ENCODE measurements around the gene ZFP91.

The ZFP91 gene

DNA sequence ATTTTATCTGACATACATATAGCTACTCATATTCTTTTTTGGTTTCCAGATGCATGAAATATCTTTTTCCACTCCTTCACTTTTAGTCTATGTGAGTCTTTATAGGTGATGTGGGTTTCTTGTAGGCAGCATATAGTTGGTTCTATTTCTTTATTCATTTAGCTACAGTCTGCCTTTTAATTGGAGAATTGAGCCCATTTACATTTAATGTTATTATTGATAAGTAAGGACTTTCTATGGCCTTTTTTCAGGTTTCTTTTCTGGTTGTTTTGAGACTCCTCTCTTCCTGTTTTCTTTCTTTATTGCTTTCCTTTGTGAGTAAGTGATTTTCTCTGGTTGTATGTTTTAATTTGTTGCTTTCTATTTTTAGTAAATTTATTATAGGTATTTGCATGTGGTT is 70.8 kb downstream of the ZFP91 start:
- FAIRE-seq (no peak), DNase-seq (ENCODE audit: insufficient read length, low spot score) (no peak)
- TF ChIP-seq, protein P1, sequence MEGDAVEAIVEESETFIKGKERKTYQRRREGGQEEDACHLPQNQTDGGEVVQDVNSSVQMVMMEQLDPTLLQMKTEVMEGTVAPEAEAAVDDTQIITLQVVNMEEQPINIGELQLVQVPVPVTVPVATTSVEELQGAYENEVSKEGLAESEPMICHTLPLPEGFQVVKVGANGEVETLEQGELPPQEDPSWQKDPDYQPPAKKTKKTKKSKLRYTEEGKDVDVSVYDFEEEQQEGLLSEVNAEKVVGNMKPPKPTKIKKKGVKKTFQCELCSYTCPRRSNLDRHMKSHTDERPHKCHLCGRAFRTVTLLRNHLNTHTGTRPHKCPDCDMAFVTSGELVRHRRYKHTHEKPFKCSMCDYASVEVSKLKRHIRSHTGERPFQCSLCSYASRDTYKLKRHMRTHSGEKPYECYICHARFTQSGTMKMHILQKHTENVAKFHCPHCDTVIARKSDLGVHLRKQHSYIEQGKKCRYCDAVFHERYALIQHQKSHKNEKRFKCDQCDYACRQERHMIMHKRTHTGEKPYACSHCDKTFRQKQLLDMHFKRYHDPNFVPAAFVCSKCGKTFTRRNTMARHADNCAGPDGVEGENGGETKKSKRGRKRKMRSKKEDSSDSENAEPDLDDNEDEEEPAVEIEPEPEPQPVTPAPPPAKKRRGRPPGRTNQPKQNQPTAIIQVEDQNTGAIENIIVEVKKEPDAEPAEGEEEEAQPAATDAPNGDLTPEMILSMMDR (IDR thresholded peaks at IDR 0.05; ENCODE audit: insufficient read depth, missing control alignments), result no peak

DNA sequence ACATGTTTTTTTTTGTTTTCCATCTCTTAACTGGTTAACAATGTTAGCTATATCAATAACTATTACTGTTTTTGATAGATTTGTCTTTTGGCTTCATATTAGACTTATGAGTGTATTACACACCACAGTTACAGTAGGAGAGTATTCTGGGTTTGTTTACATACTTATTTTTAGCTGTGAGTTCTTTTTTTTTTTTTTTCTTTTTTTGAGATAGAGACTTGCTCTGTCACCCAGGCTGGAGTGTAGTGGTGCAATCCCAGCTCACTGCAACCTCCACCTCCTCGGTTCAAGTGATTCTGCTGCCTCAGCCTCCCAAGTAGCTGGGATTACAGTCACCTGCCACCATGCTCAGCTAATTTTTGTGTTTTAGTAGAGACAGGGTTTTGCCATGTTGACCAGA is 71.6 kb downstream of the ZFP91 start:
- TF ChIP-seq, protein P1 (IDR thresholded peaks at IDR 0.05; ENCODE audit: insufficient read depth, missing control alignments), result no peak
- DNase-seq (ENCODE audit: insufficient read length, low spot score), result no peak
- FAIRE-seq, result no peak

DNA sequence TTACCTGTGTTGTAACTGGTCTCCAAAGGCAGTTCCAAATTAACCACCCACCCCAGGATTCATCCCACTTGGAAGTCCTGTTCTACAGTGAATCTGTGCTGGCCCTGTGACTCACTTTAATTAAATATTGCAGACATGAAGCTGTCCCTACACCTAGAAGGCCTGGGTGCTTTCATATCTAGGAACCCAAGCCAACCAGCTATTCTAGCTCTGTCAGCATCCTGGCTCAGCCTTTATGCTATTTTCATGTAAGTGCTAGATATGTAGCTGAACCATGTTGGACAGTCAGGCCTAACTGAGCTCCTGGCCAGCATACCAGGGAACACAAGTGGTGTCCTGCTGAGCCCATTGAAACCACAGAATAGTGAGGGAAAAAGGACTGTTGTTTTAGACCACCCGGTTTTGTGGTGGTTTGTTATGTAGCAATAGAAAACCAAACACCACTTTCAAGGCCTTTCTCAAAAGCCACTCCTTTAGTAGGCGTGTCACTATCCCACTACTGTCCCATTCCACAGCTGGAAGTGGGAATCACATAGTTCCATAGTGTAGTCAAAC is 73.9 kb downstream of the ZFP91 start:
- FAIRE-seq, result no peak

DNA sequence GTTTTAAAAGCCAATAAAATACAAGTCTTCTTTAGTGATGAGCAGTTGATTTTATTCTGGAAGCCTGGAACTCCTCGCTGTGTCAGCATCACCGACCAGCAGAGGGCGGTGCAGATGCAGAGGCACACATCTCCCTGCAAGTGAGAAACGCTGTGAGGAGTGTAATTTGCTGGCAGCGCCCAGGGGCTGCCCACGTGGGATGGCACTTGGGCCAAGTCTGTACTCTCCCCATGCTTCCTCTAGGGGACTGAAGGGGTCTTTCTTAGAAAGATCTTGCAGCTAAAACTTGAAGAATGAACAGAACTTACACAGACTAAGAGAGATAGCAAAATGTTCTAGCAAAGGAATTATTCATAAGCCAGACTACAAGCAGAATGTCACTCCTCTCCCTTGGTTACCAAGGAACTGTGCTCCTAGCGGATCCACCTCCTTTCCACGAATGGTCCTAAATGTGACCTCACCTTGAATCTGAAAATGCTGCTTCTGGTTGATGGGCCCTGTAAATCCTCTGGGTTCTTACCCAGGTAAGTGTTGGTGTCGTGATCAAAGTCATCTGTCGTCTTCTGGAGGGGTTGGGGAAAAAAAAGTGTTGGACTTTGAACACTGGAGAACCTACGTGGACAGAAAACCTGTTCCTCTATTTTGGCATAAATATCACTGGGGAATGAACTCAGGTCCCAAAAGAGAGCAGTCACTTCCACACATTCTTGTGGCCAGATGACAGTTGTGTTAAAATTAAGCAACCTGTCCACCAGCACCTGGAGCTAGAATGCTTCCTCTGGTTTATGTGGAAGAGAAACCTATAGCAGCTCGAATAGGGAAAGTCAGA is 75.4 kb downstream of the ZFP91 start:
- FAIRE-seq, result no peak
- TF ChIP-seq, protein P1 (IDR thresholded peaks at IDR 0.05; ENCODE audit: insufficient read depth, missing control alignments), result peak; percentile 91
- no peak for DNase-seq (ENCODE audit: insufficient read length, low spot score)

More for the DNA sequence above, 73.9 kb downstream of the ZFP91 start:
- DNase-seq (ENCODE audit: insufficient read length, low spot score), result no peak
- TF ChIP-seq, protein P1 (IDR thresholded peaks at IDR 0.05; ENCODE audit: insufficient read depth, missing control alignments), result no peak

DNA sequence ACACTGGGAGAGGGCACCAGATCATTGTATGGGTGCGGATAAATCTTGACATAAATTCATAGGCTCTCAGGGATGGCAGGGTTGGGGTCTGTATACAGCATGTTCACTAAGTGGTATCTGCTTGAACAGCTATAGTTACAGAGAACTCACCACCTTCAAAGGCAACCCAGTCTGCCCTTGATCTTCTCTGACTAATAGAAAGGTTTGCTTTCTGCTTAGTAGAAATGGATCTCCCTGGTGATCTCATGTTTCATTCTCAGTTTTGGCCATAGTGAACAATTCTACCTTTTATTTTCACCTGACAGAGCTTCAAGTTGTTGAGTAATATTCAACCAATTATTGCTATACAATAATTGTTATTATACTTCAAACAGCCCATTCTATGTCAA is 76.0 kb downstream of the ZFP91 start:
- no peak for FAIRE-seq
- TF ChIP-seq, protein P1 (IDR thresholded peaks at IDR 0.05; ENCODE audit: insufficient read depth, missing control alignments), result no peak
- DNase-seq (ENCODE audit: insufficient read length, low spot score), result no peak

DNA sequence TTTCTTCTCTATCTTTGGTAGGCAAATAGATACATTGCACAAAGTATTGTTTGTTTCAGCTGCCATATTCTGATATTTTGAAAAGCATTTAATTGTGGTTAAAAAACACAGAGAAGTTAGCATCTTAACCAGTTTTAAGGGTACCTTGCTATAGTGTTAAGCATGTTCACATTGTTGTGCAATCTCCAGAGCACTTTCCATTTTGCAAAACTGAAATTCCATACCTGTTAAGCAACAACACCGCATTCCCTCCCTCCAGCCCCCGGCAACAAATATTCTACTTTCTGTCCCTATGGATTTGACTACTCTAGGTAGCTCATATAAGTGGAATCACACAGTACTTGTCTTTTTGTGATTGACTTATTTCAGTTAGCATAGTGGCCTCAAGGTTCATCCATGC is 77.5 kb downstream of the ZFP91 start:
- FAIRE-seq, result no peak
- TF ChIP-seq, protein P1 (IDR thresholded peaks at IDR 0.05; ENCODE audit: insufficient read depth, missing control alignments), result no peak
- DNase-seq (ENCODE audit: insufficient read length, low spot score), result no peak

DNA sequence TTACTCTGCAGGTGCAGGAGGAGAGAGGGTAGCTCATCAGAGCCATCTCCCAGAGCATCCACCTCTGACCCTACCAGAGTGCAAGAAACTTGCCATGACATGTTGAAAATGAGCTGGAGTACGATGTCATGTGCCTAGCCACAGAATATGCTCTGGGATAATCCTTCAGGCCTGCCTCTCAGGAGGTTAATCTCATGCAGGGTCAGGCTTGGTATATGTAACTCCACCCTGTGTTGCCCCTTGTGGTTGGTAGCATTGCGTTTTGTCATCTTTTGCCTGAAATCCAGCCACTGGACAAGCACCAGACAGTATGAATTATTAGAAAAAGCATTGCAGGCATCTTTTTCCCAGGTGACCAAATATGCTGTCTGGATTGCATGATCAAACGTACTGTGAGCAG is 79.8 kb downstream of the ZFP91 start:
- no peak for DNase-seq (ENCODE audit: insufficient read length, low spot score)
- FAIRE-seq, result no peak
- TF ChIP-seq, protein P1 (IDR thresholded peaks at IDR 0.05; ENCODE audit: insufficient read depth, missing control alignments), result no peak

All from D721Med (cell line).